ENCODE data around the gene CADM1.

Gene CADM1

GRCh38 chr11:115185931-115186330 is 318.3 kb downstream of the CADM1 start:
- no peak overlapping the region for H3K4me3 ChIP-seq (ENCODE audit: low read depth, low read length)
- TF ChIP-seq, protein P1, sequence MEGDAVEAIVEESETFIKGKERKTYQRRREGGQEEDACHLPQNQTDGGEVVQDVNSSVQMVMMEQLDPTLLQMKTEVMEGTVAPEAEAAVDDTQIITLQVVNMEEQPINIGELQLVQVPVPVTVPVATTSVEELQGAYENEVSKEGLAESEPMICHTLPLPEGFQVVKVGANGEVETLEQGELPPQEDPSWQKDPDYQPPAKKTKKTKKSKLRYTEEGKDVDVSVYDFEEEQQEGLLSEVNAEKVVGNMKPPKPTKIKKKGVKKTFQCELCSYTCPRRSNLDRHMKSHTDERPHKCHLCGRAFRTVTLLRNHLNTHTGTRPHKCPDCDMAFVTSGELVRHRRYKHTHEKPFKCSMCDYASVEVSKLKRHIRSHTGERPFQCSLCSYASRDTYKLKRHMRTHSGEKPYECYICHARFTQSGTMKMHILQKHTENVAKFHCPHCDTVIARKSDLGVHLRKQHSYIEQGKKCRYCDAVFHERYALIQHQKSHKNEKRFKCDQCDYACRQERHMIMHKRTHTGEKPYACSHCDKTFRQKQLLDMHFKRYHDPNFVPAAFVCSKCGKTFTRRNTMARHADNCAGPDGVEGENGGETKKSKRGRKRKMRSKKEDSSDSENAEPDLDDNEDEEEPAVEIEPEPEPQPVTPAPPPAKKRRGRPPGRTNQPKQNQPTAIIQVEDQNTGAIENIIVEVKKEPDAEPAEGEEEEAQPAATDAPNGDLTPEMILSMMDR (IDR thresholded peaks at IDR 0.05; ENCODE audit: low read depth, low read length, missing control alignments), result no peak
- DNase-seq (ENCODE audit: low read depth), result no peak
- in situ Hi-C loops (cut with HindIII; ENCODE audit: low sequenced_read_pairs), result no loop called here

GRCh38 chr11:115185507-115185906 is 318.7 kb downstream of the CADM1 start:
- DNase-seq (ENCODE audit: low read depth), result no peak
- no peak overlapping the region for H3K4me3 ChIP-seq (ENCODE audit: low read depth, low read length)
- in situ Hi-C loops (cut with HindIII; ENCODE audit: low sequenced_read_pairs), result no loop called here
- TF ChIP-seq, protein P1 (IDR thresholded peaks at IDR 0.05; ENCODE audit: low read depth, low read length, missing control alignments), result no peak

DNA sequence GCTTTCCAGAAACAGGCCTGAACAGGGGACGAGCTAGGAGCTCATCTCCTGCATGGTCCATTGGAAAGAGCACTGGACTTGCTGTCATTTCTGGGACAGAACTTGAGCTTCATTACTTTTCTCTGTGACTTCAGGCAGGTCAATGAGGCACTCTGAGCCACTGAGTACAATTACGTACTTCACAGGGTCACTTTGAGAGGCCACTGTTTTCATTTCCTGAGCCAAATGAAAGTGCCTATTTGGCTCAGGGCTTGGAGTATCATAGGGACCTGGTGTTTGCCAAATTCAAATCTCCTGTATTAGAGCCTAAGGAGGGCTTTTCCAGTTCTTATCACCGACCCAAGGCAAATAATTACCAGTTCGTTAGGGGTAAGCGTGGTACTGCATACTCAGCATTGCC is 319.3 kb downstream of the CADM1 start:
- no peak for DNase-seq (ENCODE audit: low read depth)
- in situ Hi-C loops (cut with HindIII; ENCODE audit: low sequenced_read_pairs), result no loop called here
- TF ChIP-seq, protein P1 (IDR thresholded peaks at IDR 0.05; ENCODE audit: low read depth, low read length, missing control alignments), result no peak
- H3K4me3 ChIP-seq (ENCODE audit: low read depth, low read length), result no peak overlapping the region

DNA sequence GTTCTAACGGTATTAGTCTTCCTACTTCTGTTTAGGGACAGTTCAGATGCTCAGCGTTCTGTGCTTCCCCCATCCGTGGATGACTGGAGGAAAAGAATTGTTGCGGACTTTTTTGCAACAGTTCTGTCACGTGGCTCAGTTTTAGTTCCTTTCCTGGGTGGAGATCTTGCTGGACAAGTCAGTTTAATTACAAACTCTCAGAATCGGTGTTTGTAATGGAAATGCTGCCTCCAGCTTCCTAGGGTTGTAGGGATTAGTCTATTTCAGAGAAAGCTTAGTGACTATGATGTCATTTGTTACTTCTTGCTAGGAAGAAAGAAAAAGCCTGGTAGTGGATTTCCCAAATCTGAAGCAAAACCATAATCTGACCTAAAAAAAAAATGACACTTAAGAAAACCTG is 320.4 kb downstream of the CADM1 start:
- TF ChIP-seq, protein P1 (IDR thresholded peaks at IDR 0.05; ENCODE audit: low read depth, low read length, missing control alignments), result no peak
- no peak for DNase-seq (ENCODE audit: low read depth)
- H3K4me3 ChIP-seq (ENCODE audit: low read depth, low read length), result no peak overlapping the region
- in situ Hi-C loops (cut with HindIII; ENCODE audit: low sequenced_read_pairs), result no loop called here

DNA sequence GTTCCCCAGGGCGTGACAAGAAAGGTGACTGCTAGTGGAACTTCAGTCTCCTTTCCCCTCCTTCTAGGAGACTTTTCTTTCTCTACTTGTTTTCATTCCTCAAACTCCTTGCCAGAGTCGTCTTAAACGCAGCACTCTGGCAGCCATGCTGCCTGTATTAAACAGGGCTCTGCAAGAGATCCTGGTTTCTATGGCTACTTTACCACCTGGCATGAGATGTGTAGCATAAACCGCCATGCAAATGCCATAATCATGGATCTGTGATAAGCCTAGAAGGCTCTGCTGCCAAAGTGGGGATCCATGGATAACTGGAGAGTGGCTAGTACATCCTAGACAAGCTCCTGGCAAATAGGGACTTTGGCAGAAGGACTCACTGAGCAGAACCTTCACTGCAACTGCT is 321.1 kb downstream of the CADM1 start:
- DNase-seq (ENCODE audit: low read depth), result no peak
- TF ChIP-seq, protein P1 (IDR thresholded peaks at IDR 0.05; ENCODE audit: low read depth, low read length, missing control alignments), result no peak
- no peak overlapping the region for H3K4me3 ChIP-seq (ENCODE audit: low read depth, low read length)
- in situ Hi-C loops (cut with HindIII; ENCODE audit: low sequenced_read_pairs), result no loop called here

- DNase-seq (ENCODE audit: low read depth), result no peak
- TF ChIP-seq, protein P1 (IDR thresholded peaks at IDR 0.05; ENCODE audit: low read depth, low read length, missing control alignments), result no peak
- in situ Hi-C loops (cut with HindIII; ENCODE audit: low sequenced_read_pairs), result no loop called here
- no peak overlapping the region for H3K4me3 ChIP-seq (ENCODE audit: low read depth, low read length)
Observed at GRCh38 chr11:115182282-115182955, 321.8 kb downstream of the CADM1 start.

Measured in astrocyte of the cerebellum (primary cell).